Large intestine (tissue), 3 donors: ENCODE measurements around the gene TGFBR3. TPM values are rescaled to one million over a fixed set of nuclear protein-coding genes. Genes with fewer than 3 reads are reported as not detected.

Source experiments
- DNase-seq, 2 donors: peaks; one replicate each; pipeline versions ENCODE4 v3.0.0 to v3.0.0-alpha.2; 2013
- H3K27ac ChIP-seq: one replicate; pipeline ENCODE4 v1.5.1; 2013; ENCODE audit warnings: low read length
- H3K27me3 ChIP-seq: 2 replicates; pipeline ENCODE4 v1.6.1; 2013; ENCODE audit warnings: low read length; ENCODE audit not compliant: control insufficient read depth, insufficient read depth
- H3K36me3 ChIP-seq: 2 replicates; pipeline ENCODE4 v1.6.1; 2013; ENCODE audit warnings: low read length; ENCODE audit not compliant: control insufficient read depth, insufficient read depth
- H3K4me1 ChIP-seq: one replicate; pipeline ENCODE4 v1.6.1; 2013; ENCODE audit warnings: low read length; ENCODE audit not compliant: control insufficient read depth, insufficient read depth
- H3K4me3 ChIP-seq: one replicate; pipeline ENCODE4 v1.5.1; 2013; ENCODE audit warnings: low read length
- H3K9me3 ChIP-seq: one replicate; pipeline ENCODE4 v1.6.1; 2013; ENCODE audit warnings: mild to moderate bottlenecking, low read depth, low read length, moderate library complexity; ENCODE audit not compliant: control insufficient read depth
- WGBS: methylation state at CpG from one replicate; pipeline ENCODE4 v1.1.5; 2013; ENCODE audit warnings: low lambda C conversion rate; ENCODE audit not compliant: insufficient coverage; 5-methylcytosine and 5-hydroxymethylcytosine counted together
- polyA plus RNA-seq: library from polyadenylated mRNA; unstranded; fragments of 120-200 nt; gene quantifications from one replicate; pipeline ENCODE4 v1.2.1, GENCODE V29; 2013

The TGFBR3 gene
- polyA plus RNA-seq, 1 donor: 13.7 TPM

GRCh38 chr1:91650764-91651163 is 235.2 kb downstream of the TGFBR3 start:
- no peaks in the 10 kb centered on the region for H3K27me3 ChIP-seq
- no peaks in the 10 kb centered on the region for H3K36me3 ChIP-seq
- H3K4me3 ChIP-seq: no peak overlapping the region
- DNase-seq: peak; percentile 1 to 14
- H3K27ac ChIP-seq: no peak overlapping the region
- no CpG with 5 or more reads among the region's 1 CpG for WGBS
- H3K9me3 ChIP-seq: no peaks in the 10 kb centered on the region
- no peaks in the 10 kb centered on the region for H3K4me1 ChIP-seq

GRCh38 chr1:91647061-91647460 is 238.9 kb downstream of the TGFBR3 start:
- no peaks in the 10 kb centered on the region for H3K9me3 ChIP-seq
- no peaks in the 10 kb centered on the region for H3K36me3 ChIP-seq
- no peak overlapping the region for H3K27ac ChIP-seq
- WGBS: no CpG with 5 or more reads among the region's 2 CpGs
- DNase-seq: no peak
- H3K4me1 ChIP-seq: no peaks in the 10 kb centered on the region
- H3K4me3 ChIP-seq: no peak overlapping the region
- no peaks in the 10 kb centered on the region for H3K27me3 ChIP-seq

GRCh38 chr1:91645031-91645430 is 240.9 kb downstream of the TGFBR3 start:
- Histone ChIP-seq H3K27me3 (no peaks in the 10 kb centered on the region), H3K4me1 (no peaks in the 10 kb centered on the region), H3K9me3 (no peaks in the 10 kb centered on the region), H3K27ac (no peak overlapping the region), H3K4me3 (no peak overlapping the region), H3K36me3 (no peaks in the 10 kb centered on the region)
- no peak for DNase-seq
- no CpG with 5 or more reads among the region's 6 CpGs for WGBS

GRCh38 chr1:91643431-91643830 is 242.5 kb downstream of the TGFBR3 start:
- no peak overlapping the region for H3K4me3 ChIP-seq
- no CpG with 5 or more reads among the region's 4 CpGs for WGBS
- no peak overlapping the region for H3K27ac ChIP-seq
- DNase-seq: no peak
- H3K9me3 ChIP-seq: no peaks in the 10 kb centered on the region
- H3K27me3 ChIP-seq: no peaks in the 10 kb centered on the region
- H3K4me1 ChIP-seq: no peaks in the 10 kb centered on the region
- H3K36me3 ChIP-seq: no peaks in the 10 kb centered on the region

- H3K4me3 ChIP-seq: no peak overlapping the region
- H3K4me1 ChIP-seq: no peaks in the 10 kb centered on the region
- no peaks in the 10 kb centered on the region for H3K36me3 ChIP-seq
- no CpG with 5 or more reads among the region's 4 CpGs for WGBS
- no peak for DNase-seq
- H3K27ac ChIP-seq: no peak overlapping the region
- no peaks in the 10 kb centered on the region for H3K27me3 ChIP-seq
- no peaks in the 10 kb centered on the region for H3K9me3 ChIP-seq
Measured at GRCh38 chr1:91640877-91641526, 244.9 kb downstream of the TGFBR3 start.

- Histone ChIP-seq H3K27me3 (no peaks in the 10 kb centered on the region), H3K4me3 (no peak overlapping the region), H3K36me3 (no peaks in the 10 kb centered on the region), H3K27ac (no peak overlapping the region), H3K4me1 (no peaks in the 10 kb centered on the region), H3K9me3 (no peaks in the 10 kb centered on the region)
- no peak for DNase-seq
- no CpG with 5 or more reads among the region's 8 CpGs for WGBS
Measured at GRCh38 chr1:91637539-91637994, 248.4 kb downstream of the TGFBR3 start.

- no peak overlapping the region for H3K4me3 ChIP-seq
- no peaks in the 10 kb centered on the region for H3K36me3 ChIP-seq
- H3K27ac ChIP-seq: no peak overlapping the region
- no peaks in the 10 kb centered on the region for H3K27me3 ChIP-seq
- DNase-seq: no peak
- no CpG with 5 or more reads among the region's 4 CpGs for WGBS
- no peaks in the 10 kb centered on the region for H3K4me1 ChIP-seq
- H3K9me3 ChIP-seq: no peaks in the 10 kb centered on the region
Measured at GRCh38 chr1:91635763-91636162, 250.2 kb downstream of the TGFBR3 start.

- no peaks in the 10 kb centered on the region for H3K9me3 ChIP-seq
- no CpG with 5 or more reads among the region's 3 CpGs for WGBS
- H3K27ac ChIP-seq: no peak overlapping the region
- no peaks in the 10 kb centered on the region for H3K4me1 ChIP-seq
- H3K27me3 ChIP-seq: no peaks in the 10 kb centered on the region
- no peaks in the 10 kb centered on the region for H3K36me3 ChIP-seq
- DNase-seq: no peak
- no peak overlapping the region for H3K4me3 ChIP-seq
Measured at GRCh38 chr1:91633438-91633837, 252.5 kb downstream of the TGFBR3 start.

GRCh38 chr1:91631718-91632330 is 254.1 kb downstream of the TGFBR3 start:
- no CpG with 5 or more reads among the region's 4 CpGs for WGBS
- H3K36me3 ChIP-seq: no peaks in the 10 kb centered on the region
- H3K4me3 ChIP-seq: no peak overlapping the region
- H3K27me3 ChIP-seq: no peaks in the 10 kb centered on the region
- H3K9me3 ChIP-seq: no peaks in the 10 kb centered on the region
- H3K27ac ChIP-seq: no peak overlapping the region
- DNase-seq: no peak
- no peaks in the 10 kb centered on the region for H3K4me1 ChIP-seq

- Histone ChIP-seq H3K27ac (no peak overlapping the region), H3K27me3 (no peaks in the 10 kb centered on the region), H3K36me3 (no peaks in the 10 kb centered on the region), H3K4me3 (no peak overlapping the region), H3K9me3 (no peaks in the 10 kb centered on the region), H3K4me1 (no peaks in the 10 kb centered on the region)
- DNase-seq: no peak
Measured at GRCh38 chr1:91630803-91631202, 255.1 kb downstream of the TGFBR3 start.
